Osteocyte (in vitro differentiated cells): ENCODE results near the gene OSBP2. TPM values are rescaled to one million over a fixed set of nuclear protein-coding genes. Genes with fewer than 3 reads are reported as not detected.

Experiments used
- DNase-seq: peaks from one replicate; pipeline ENCODE4 v3.0.0; 2021; ENCODE audit warnings: mixed read lengths; ENCODE audit not compliant: unreplicated experiment; ENCODE audit errors: extremely low spot score
- H3K27ac Mint-ChIP-seq: one replicate; pipeline ENCODE4 v1.8.0; 2021; ENCODE audit warnings: mild to moderate bottlenecking, mixed read lengths; ENCODE audit not compliant: unreplicated experiment
- H3K27me3 Mint-ChIP-seq: one replicate; pipeline ENCODE4 v1.8.0; 2021; ENCODE audit warnings: mixed read lengths; ENCODE audit not compliant: unreplicated experiment
- H3K36me3 Mint-ChIP-seq: one replicate; pipeline ENCODE4 v1.8.0; 2021; ENCODE audit warnings: mixed read lengths; ENCODE audit not compliant: unreplicated experiment
- H3K4me1 Mint-ChIP-seq: one replicate; pipeline ENCODE4 v1.8.0; 2021; ENCODE audit warnings: mixed read lengths; ENCODE audit not compliant: unreplicated experiment
- H3K4me3 Mint-ChIP-seq: one replicate; pipeline ENCODE4 v1.8.0; 2021; ENCODE audit warnings: mild to moderate bottlenecking, moderate library complexity, mixed read lengths; ENCODE audit not compliant: unreplicated experiment
- H3K9me3 Mint-ChIP-seq: one replicate; pipeline ENCODE4 v1.8.0; 2021; ENCODE audit warnings: mixed read lengths; ENCODE audit not compliant: unreplicated experiment
- CTCF ChIP-seq: fragments of 200-600 bp; sonication (generic); IDR thresholded peaks from 2 replicates; pipeline ENCODE4 v1.5.0; 2021; ENCODE audit warnings: antibody characterized with exemption, mild to moderate bottlenecking, moderate library complexity
- total RNA-seq: library from RNA; stranded (reverse); gene quantifications from 2 replicates; pipeline ENCODE4 v1.2.1, GENCODE V29; 2021

Gene OSBP2
- total RNA-seq, 1 donor from 2014 or later: 3.8 TPM

DNA sequence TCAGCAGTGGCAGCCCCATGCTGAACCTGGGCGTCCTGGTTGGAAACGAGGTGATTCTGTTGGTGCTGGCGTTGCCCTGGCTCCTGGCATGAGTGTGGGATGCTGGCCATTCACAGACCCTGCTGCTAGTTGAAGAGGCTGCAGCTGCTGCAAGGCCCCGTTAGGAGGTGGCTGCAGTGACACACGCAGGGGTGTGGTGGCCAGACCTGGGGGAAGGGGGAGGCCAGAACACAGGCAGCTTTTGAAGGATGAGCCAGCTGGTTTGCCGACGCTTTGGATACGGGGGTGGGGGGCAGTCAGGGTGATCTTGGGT lies 196.7 kb downstream of the OSBP2 start:
- no peaks in the 10 kb centered on the region for H3K9me3 Mint-ChIP-seq
- H3K36me3 Mint-ChIP-seq: no peaks in the 10 kb centered on the region
- H3K27ac Mint-ChIP-seq: no peak overlapping the region
- DNase-seq: no peak
- H3K4me1 Mint-ChIP-seq: no peaks in the 10 kb centered on the region
- H3K4me3 Mint-ChIP-seq: no peak overlapping the region
- H3K27me3 Mint-ChIP-seq: no peaks in the 10 kb centered on the region
- no peak for TF ChIP-seq CTCF

DNA sequence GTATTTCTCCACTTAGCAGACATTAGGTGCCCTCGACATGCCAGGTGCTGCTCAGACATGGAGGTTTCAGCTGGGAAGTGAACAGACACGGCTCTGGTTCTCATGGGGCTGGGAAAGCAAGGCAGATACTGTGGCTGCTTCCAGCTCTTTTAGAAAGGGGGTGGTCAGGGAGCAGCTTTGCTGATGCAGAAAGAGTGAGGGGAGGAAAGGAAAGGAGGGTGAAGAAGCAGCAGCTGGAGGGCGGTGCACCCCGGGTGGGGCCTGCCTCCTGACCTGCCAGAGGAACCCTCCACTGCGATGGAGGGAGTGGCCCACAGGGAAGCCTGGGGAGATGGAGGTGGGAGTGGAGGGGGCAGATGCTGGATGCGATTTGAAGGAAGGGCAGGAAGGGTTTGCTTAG lies 197.1 kb downstream of the OSBP2 start:
- TF ChIP-seq CTCF: no peak
- H3K4me1 Mint-ChIP-seq: no peaks in the 10 kb centered on the region
- H3K36me3 Mint-ChIP-seq: no peaks in the 10 kb centered on the region
- H3K4me3 Mint-ChIP-seq: no peak overlapping the region
- H3K9me3 Mint-ChIP-seq: no peaks in the 10 kb centered on the region
- DNase-seq: peak; percentile 57
- H3K27ac Mint-ChIP-seq: no peak overlapping the region
- no peaks in the 10 kb centered on the region for H3K27me3 Mint-ChIP-seq

DNA sequence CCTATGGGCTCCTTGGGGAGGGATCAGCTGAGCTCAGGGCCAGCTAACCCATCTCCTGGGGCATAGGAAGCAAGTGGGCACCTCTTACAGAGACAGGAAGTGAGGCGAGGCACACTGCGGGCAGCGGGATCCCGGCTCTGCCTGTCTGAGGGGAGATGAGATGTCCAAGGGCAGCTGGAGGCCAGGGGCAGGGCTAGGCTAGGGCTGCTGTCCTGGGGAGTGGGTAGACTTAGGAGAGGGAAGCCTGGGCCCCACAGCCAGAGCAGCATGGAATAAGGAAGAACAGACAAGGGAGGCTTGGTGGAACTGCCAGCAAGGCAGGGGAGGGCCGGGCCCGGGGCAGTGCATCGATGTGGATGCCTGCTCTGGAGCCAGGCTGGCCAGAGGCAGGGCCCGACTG lies 197.6 kb downstream of the OSBP2 start:
- H3K36me3 Mint-ChIP-seq: no peaks in the 10 kb centered on the region
- TF ChIP-seq CTCF: no peak
- no peaks in the 10 kb centered on the region for H3K9me3 Mint-ChIP-seq
- DNase-seq: no peak
- H3K4me1 Mint-ChIP-seq: no peaks in the 10 kb centered on the region
- no peaks in the 10 kb centered on the region for H3K27me3 Mint-ChIP-seq
- no peak overlapping the region for H3K4me3 Mint-ChIP-seq
- no peak overlapping the region for H3K27ac Mint-ChIP-seq

GRCh38 chr22:30892731-30893221 lies 198.1 kb downstream of the OSBP2 start:
- H3K9me3 Mint-ChIP-seq: no peaks in the 10 kb centered on the region
- no peak overlapping the region for H3K27ac Mint-ChIP-seq
- H3K4me1 Mint-ChIP-seq: no peaks in the 10 kb centered on the region
- H3K27me3 Mint-ChIP-seq: no peaks in the 10 kb centered on the region
- H3K4me3 Mint-ChIP-seq: no peak overlapping the region
- no peaks in the 10 kb centered on the region for H3K36me3 Mint-ChIP-seq
- TF ChIP-seq CTCF: no peak
- DNase-seq: peak; percentile 78

DNA sequence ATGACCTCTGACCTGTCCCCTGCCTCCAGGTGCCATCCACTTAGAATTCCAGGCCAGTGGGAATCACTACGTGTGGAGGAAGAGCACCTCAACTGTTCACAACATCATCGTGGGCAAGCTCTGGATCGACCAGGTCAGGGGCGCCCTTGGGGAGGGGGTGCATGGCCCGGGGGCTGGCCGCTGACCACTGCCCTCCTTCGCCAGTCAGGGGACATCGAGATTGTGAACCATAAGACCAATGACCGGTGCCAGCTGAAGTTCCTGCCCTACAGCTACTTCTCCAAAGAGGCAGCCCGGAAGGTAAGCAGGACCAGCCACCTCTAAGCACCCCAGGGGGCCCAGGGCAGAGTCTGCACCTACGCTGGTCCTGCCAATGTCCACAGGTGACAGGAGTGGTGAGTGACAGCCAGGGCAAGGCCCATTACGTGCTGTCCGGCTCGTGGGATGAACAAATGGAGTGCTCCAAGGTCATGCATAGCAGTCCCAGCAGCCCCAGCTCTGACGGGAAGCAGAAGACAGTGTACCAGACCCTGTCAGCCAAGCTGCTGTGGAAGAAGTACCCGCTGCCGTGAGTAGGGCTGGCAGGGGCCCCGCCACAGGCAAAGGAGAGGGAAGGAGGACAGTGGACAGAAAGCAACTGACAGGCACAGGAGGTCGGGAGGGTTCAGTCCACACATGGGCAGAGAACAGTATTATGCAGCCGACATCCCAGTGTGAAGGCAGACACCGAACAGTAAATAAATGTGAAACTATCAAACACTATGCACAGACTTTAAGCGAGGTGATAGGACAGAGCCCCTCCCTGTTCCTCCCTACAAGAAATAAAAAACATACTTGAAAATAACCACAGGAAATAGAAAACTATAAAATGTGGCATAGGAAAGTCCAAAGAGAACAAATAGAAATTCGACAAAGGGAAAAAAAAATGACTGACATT lies 199.0 kb downstream of the OSBP2 start:
- DNase-seq: peak; percentile 82
- no peak overlapping the region for H3K4me3 Mint-ChIP-seq
- H3K36me3 Mint-ChIP-seq: peaks cover 1% of the 10 kb centered on the region
- no peaks in the 10 kb centered on the region for H3K9me3 Mint-ChIP-seq
- no peaks in the 10 kb centered on the region for H3K27me3 Mint-ChIP-seq
- H3K4me1 Mint-ChIP-seq: no peaks in the 10 kb centered on the region
- no peak for TF ChIP-seq CTCF
- no peak overlapping the region for H3K27ac Mint-ChIP-seq
